Cardiac muscle cell (in vitro differentiated cells and primary cell): Measurements from ENCODE around the gene CREM. TPM values are rescaled to one million over a fixed set of nuclear protein-coding genes. Genes with fewer than 3 reads are reported as not detected.

Experiments
- DNase-seq, 2 donors: peaks; one replicate each; pipeline versions ENCODE4 v3.0.0 to v3.0.0-alpha.2; 2010 to 2017; ENCODE audit warnings: low read depth in 1 of 2, low spot score in 1 of 2
- H3K27ac ChIP-seq: fragments of 200-600 bp; sonication (generic); 2 replicates; pipeline ENCODE4 v1.5.1; 2016
- H3K27me3 ChIP-seq: fragments of 200-600 bp; sonication (generic); 2 replicates; pipeline ENCODE4 v1.6.0; 2016; ENCODE audit warnings: control low read depth
- H3K36me3 ChIP-seq: fragments of 200-600 bp; sonication (generic); 2 replicates; pipeline ENCODE4 v1.5.1; 2016; ENCODE audit warnings: control low read depth
- H3K4me1 ChIP-seq: fragments of 200-600 bp; sonication (generic); 2 replicates; pipeline ENCODE4 v1.8.1; 2017; ENCODE audit warnings: low read depth, mild to moderate bottlenecking, mixed run types
- H3K4me3 ChIP-seq: fragments of 200-600 bp; sonication (generic); 2 replicates; pipeline ENCODE4 v1.5.1; 2016; ENCODE audit warnings: mild to moderate bottlenecking
- H3K9me3 ChIP-seq: fragments of 200-600 bp; sonication (generic); 2 replicates; pipeline ENCODE4 v1.5.1; 2017; ENCODE audit warnings: low read depth, mild to moderate bottlenecking, control low read depth
- polyA plus RNA-seq: library from polyadenylated mRNA; unstranded; fragments of >200 nt; fragmentation: Nextera tagmentation; extraction: Ambion mirVana; gene quantifications from 2 replicates; pipeline ENCODE4 v1.2.1, GENCODE V29; 2016
- total RNA-seq: library from RNA; depleted of rRNA; stranded (reverse); fragments of >200 nt; gene quantifications from 2 replicates; pipeline ENCODE4 v1.2.3, GENCODE V29; 2016
- TF ChIP-seq, protein P1 (sequence below): IDR thresholded peaks from 2 replicates; pipeline ENCODE4 v1.5.1; 2012; ENCODE audit warnings: low read depth, mild to moderate bottlenecking, low read length

Gene CREM
- total and polyA plus RNA-seq, 2 experiments from 2014 or later: 415 to 486 TPM

GRCh38 chr10:35219292-35219691 is 92.6 kb downstream of the CREM start:
- Histone ChIP-seq H3K27me3 (no peaks in the 10 kb centered on the region), H3K27ac (peak overlapping the region; percentile 88), H3K4me1 (peaks cover 45% of the 10 kb centered on the region), H3K4me3 (no peak overlapping the region), H3K36me3 (no peaks in the 10 kb centered on the region), H3K9me3 (no peaks in the 10 kb centered on the region)
- DNase-seq: no peak
- TF ChIP-seq, protein P1, sequence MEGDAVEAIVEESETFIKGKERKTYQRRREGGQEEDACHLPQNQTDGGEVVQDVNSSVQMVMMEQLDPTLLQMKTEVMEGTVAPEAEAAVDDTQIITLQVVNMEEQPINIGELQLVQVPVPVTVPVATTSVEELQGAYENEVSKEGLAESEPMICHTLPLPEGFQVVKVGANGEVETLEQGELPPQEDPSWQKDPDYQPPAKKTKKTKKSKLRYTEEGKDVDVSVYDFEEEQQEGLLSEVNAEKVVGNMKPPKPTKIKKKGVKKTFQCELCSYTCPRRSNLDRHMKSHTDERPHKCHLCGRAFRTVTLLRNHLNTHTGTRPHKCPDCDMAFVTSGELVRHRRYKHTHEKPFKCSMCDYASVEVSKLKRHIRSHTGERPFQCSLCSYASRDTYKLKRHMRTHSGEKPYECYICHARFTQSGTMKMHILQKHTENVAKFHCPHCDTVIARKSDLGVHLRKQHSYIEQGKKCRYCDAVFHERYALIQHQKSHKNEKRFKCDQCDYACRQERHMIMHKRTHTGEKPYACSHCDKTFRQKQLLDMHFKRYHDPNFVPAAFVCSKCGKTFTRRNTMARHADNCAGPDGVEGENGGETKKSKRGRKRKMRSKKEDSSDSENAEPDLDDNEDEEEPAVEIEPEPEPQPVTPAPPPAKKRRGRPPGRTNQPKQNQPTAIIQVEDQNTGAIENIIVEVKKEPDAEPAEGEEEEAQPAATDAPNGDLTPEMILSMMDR: no peak

DNA sequence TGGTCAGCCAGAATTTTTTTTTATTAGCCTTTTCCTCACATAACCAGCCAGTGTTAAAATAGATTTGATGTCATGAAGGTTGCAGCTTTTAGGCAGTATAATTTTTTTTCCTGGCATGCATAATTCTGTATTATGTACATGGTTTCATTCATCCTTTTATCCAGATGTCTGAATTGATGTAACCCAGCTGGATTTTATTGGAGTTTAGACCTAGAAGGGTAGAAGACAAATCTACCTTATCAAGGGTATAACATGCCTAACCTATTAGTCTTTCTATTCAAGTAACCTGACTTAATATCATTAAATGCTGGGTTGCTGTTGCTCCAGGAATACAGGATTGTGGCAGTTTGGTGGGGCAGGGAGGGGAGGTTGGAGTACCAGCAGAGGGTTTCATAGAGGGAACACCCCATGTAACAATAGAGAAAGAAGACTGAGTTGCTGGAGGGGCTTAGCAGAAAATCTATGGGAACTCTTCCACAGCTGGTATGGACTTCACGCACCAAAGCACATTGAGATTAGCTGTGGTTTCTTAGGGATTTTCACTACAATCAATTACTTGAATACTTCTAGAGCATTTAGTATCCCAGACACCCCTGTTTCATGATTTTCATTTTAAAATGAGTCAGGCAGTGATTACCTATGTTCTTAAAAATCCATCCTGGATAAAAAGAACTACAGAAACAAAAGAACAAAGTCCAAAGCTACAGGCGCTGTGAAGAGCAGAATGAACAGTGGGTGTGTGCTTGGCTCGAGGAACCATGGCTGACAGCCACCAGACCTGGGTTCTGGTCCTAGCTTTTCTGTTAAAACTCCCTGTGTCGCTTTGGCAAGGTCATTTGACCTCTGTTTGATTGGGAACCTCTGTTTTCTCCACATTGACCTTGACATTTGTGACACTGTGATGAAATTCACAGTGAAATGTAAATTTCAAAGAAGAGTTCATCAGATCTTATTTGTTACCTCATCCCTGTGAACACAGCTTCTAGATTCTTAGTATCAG is 93.5 kb downstream of the CREM start:
- H3K4me3 ChIP-seq: no peak overlapping the region
- H3K27ac ChIP-seq: peak overlapping the region; percentile 30
- DNase-seq: no peak
- H3K9me3 ChIP-seq: no peaks in the 10 kb centered on the region
- peaks cover 36% of the 10 kb centered on the region for H3K4me1 ChIP-seq
- no peaks in the 10 kb centered on the region for H3K36me3 ChIP-seq
- TF ChIP-seq, protein P1: no peak
- H3K27me3 ChIP-seq: no peaks in the 10 kb centered on the region

GRCh38 chr10:35223016-35223415 is 96.4 kb downstream of the CREM start:
- no peaks in the 10 kb centered on the region for H3K27me3 ChIP-seq
- no peaks in the 10 kb centered on the region for H3K36me3 ChIP-seq
- H3K4me1 ChIP-seq: peaks cover 18% of the 10 kb centered on the region
- no peak for DNase-seq
- TF ChIP-seq, protein P1: no peak
- H3K27ac ChIP-seq: no peak overlapping the region
- H3K9me3 ChIP-seq: no peaks in the 10 kb centered on the region
- no peak overlapping the region for H3K4me3 ChIP-seq

DNA sequence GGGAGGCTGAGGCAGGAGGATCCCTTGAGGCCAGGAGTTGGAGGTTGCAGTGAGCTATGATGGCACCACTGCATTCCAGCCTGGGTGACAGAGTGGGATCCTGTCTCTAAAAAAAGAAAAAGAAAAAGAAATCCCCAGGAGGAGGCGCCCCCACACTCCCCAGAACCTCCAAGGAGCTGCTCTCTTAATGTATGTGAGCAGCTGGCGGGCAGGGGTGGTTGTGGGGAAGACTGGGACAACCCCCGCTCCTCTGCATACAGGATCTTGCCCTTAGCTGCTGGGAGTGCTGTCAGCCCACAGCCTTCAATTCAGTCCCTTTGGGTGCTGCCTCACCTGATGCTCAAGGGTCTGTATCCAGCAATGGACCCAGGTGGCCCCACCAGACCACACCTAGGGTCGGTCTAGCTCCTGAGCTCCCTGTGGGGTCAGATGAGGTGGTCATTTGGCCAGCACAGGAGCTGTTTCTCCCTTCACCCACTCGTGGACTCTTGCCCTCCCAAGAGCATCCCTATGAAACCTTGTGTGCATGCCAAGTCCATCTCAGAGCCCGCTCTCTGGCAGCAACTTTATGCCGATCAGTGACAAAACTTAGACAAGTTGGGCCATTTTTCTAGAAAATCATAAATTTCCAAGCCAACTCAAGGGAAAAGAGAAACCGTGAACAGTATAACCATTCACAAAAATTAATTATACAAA is 97.5 kb downstream of the CREM start:
- TF ChIP-seq, protein P1: no peak
- H3K27me3 ChIP-seq: no peaks in the 10 kb centered on the region
- no peak for DNase-seq
- H3K36me3 ChIP-seq: no peaks in the 10 kb centered on the region
- peaks cover 14% of the 10 kb centered on the region for H3K4me1 ChIP-seq
- H3K4me3 ChIP-seq: no peak overlapping the region
- H3K27ac ChIP-seq: no peak overlapping the region
- no peaks in the 10 kb centered on the region for H3K9me3 ChIP-seq

- TF ChIP-seq, protein P1: no peak
- H3K4me1 ChIP-seq: peaks cover 9% of the 10 kb centered on the region
- H3K36me3 ChIP-seq: no peaks in the 10 kb centered on the region
- no peaks in the 10 kb centered on the region for H3K9me3 ChIP-seq
- no peak for DNase-seq
- no peak overlapping the region for H3K4me3 ChIP-seq
- H3K27me3 ChIP-seq: no peaks in the 10 kb centered on the region
- H3K27ac ChIP-seq: no peak overlapping the region
Measured at GRCh38 chr10:35225204-35225603, 98.6 kb downstream of the CREM start.
